ENCODE data around the gene NIF3L1. TPM values are rescaled to one million over a fixed set of nuclear protein-coding genes. Genes with fewer than 3 reads are reported as not detected.

Gene NIF3L1
- total RNA-seq, 1 donor from 2014 or later, result 19.7 TPM

DNA sequence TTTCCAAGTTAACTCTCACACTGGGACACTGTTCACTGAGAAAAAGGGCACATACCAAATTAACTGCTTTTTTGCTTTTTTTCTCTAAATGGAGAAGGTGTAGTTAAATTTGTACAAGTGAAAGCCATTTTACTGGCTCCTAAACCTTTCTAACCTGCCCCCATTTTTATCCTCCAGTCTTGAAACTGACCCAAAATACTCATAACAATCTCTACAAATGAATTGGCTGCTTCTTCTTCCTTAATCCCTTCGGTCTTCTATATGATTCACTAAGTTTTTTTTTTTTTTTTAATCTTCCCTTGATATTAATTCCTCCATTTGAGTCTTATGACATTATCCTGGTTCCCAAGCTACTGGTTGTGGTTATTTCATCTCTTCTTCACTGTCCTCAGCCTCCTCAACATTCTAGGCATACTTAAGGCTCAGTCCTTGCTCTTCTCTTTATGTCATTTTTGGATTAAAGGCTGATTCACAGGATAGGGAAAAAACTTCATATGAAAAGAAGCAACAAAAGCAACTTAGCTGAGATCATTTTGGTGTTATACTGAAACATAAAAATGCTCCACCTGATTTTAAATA, 54.4 kb downstream of the NIF3L1 start:
- Histone ChIP-seq H3K36me3 (ENCODE audit: control insufficient read depth, insufficient read depth, low read length) (no peaks in the 10 kb centered on the region), H3K27me3 (ENCODE audit: control insufficient read depth, insufficient read depth, low read length) (no peaks in the 10 kb centered on the region), H3K4me3 (ENCODE audit: low read depth, low read length) (no peak overlapping the region)
- no peak for DNase-seq (ENCODE audit: low read depth)
- TF ChIP-seq, protein P1, sequence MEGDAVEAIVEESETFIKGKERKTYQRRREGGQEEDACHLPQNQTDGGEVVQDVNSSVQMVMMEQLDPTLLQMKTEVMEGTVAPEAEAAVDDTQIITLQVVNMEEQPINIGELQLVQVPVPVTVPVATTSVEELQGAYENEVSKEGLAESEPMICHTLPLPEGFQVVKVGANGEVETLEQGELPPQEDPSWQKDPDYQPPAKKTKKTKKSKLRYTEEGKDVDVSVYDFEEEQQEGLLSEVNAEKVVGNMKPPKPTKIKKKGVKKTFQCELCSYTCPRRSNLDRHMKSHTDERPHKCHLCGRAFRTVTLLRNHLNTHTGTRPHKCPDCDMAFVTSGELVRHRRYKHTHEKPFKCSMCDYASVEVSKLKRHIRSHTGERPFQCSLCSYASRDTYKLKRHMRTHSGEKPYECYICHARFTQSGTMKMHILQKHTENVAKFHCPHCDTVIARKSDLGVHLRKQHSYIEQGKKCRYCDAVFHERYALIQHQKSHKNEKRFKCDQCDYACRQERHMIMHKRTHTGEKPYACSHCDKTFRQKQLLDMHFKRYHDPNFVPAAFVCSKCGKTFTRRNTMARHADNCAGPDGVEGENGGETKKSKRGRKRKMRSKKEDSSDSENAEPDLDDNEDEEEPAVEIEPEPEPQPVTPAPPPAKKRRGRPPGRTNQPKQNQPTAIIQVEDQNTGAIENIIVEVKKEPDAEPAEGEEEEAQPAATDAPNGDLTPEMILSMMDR (IDR thresholded peaks at IDR 0.05; ENCODE audit: insufficient read depth, low read length, poor library complexity, severe bottlenecking), result no peak

DNA sequence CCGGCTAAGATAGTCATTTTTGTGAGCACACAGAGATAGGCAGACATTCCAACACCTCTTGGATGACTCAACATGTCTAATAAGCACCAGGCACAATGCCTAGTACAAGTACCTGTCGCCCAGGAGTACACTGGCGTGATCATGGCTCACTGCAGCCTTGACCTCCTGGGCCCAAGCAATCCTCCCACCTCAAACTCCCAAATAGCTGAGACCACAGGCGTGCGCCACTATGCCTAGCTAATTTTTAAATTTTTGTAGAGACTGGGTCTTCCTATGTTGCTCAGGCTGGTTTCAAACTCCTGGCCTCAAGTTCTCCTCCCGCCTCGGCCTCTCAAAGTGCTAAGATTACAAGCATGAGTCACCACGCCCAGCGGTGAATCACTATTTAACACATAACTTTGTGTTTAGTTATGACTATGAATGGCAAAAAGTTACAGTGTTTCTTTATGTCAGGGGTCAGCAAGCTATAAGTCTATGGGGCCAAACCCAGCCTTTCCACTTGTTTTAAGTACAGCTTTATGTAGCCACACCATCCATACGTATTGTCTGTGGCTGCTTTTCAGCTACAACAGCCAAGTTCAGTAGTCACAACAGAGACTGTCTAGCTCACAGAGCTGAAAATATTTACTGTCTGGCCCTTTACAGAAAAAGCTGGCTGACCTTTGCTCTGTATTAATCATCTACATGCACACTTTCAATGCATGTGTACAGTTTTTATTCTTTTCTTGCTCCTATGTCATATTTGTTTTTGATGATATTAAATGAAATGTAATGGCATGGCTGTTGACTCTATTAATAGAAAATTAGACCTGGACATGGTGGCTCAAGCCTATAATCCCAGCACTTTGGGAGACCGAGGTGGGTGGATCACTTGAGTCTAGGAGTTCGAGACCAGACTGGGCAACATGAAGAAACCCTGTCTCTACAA, 55.6 kb downstream of the NIF3L1 start:
- Histone ChIP-seq H3K36me3 (ENCODE audit: control insufficient read depth, insufficient read depth, low read length) (no peaks in the 10 kb centered on the region), H3K27me3 (ENCODE audit: control insufficient read depth, insufficient read depth, low read length) (no peaks in the 10 kb centered on the region), H3K4me3 (ENCODE audit: low read depth, low read length) (no peak overlapping the region)
- DNase-seq (ENCODE audit: low read depth), result peak; percentile 18
- TF ChIP-seq, protein P1 (IDR thresholded peaks at IDR 0.05; ENCODE audit: insufficient read depth, low read length, poor library complexity, severe bottlenecking), result no peak

DNA sequence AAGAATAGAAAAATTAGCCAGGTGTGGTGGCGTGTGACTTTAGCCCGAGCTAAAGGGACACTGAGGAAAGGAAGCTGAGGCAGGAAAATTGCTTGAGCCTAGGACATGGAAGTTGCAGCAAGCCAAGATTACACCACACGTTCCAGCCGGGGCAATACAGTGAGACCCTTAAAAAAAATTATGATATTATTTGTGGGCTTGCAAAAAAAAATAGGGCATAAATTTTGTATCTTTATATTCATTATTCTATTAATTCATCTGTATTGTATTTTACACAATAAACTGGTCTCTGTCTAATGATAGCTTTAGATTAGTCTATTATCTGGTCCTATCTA, 56.2 kb downstream of the NIF3L1 start:
- no peak overlapping the region for H3K4me3 ChIP-seq (ENCODE audit: low read depth, low read length)
- DNase-seq (ENCODE audit: low read depth), result no peak
- no peaks in the 10 kb centered on the region for H3K27me3 ChIP-seq (ENCODE audit: control insufficient read depth, insufficient read depth, low read length)
- TF ChIP-seq, protein P1 (IDR thresholded peaks at IDR 0.05; ENCODE audit: insufficient read depth, low read length, poor library complexity, severe bottlenecking), result no peak
- no peaks in the 10 kb centered on the region for H3K36me3 ChIP-seq (ENCODE audit: control insufficient read depth, insufficient read depth, low read length)

DNA sequence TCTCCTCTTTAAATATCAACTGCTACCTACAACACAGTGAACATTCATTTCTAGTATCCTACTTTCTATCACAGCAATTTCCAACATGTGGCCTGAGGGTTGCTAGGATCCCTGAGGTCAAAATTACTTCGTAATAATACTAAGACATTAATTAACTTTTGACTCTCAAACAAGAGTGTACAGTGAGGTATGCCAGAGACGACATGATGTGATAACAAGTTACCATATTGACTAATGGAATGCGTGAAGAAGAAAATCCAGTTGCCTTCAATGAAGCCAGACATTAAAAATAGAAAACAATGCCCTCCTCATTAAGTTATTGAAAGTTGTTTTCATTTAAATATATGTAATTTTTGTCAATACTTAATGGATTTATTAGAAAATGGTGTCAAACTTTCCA, 61.2 kb downstream of the NIF3L1 start:
- Histone ChIP-seq H3K27me3 (ENCODE audit: control insufficient read depth, insufficient read depth, low read length) (no peaks in the 10 kb centered on the region), H3K4me3 (ENCODE audit: low read depth, low read length) (no peak overlapping the region), H3K36me3 (ENCODE audit: control insufficient read depth, insufficient read depth, low read length) (no peaks in the 10 kb centered on the region)
- TF ChIP-seq, protein P1 (IDR thresholded peaks at IDR 0.05; ENCODE audit: insufficient read depth, low read length, poor library complexity, severe bottlenecking), result no peak
- DNase-seq (ENCODE audit: low read depth), result no peak

Other genes with a start within 250 kb of the NIF3L1 start
- gene BZW1, start 77.5 kb upstream of the NIF3L1 start, total RNA-seq, result 347 and 378 TPM in 2 replicates
- gene CLK1, start 24.7 kb upstream of the NIF3L1 start, total RNA-seq, result 47.6 and 63.0 TPM in 2 replicates
- 26.8 and 27.5 TPM in 2 replicates for gene PPIL3, start 294 bp upstream of the NIF3L1 start, total RNA-seq
- 16.2 and 17.3 TPM in 2 replicates for gene ORC2, start 74.3 kb downstream of the NIF3L1 start, total RNA-seq
- gene HYCC2, start 182.3 kb downstream of the NIF3L1 start, total RNA-seq, result 6.9 and 7.3 TPM in 2 replicates
- gene NDUFB3, start 182.6 kb downstream of the NIF3L1 start, total RNA-seq, result 37.7 and 59.0 TPM in 2 replicates
- gene CFLAR, start 226.8 kb downstream of the NIF3L1 start, total RNA-seq, result 98.4 and 99.7 TPM in 2 replicates

All from kidney epithelial cell (primary cell).